Lung (tissue), 12 donors: ENCODE data around the gene MSX1. TPM values are rescaled to one million over a fixed set of nuclear protein-coding genes. Genes with fewer than 3 reads are reported as not detected.
A peak's percentile ranks its signal among the peaks of the same experiment; 100 is the strongest.

ENCODE experiments used
- ATAC-seq: fragments of 200-7000 bp; cut with Tn5 transposase; one replicate; pipeline ENCODE4 v1.9.1; 2020; ENCODE audit warnings: moderate number of reproducible peaks; ENCODE audit not compliant: insufficient read depth, low FRiP score
- DNase-seq, 3 donors: peaks; one replicate each; pipeline ENCODE4 v3.0.0-alpha.2; 2013 to 2017
- H3K27ac ChIP-seq, 2 donors: one replicate each; pipeline ENCODE4 v1.5.1; 2013; ENCODE audit warnings: mild to moderate bottlenecking in 2 of 2, moderate library complexity in 2 of 2, control low read depth in 1 of 2, inconsistent platforms in 1 of 2, low read depth in 1 of 2, low read length in 1 of 2
- H3K27me3 ChIP-seq, 3 donors: one replicate each; pipeline ENCODE4 v1.5.1; 2013; ENCODE audit warnings: low read length in 2 of 3; ENCODE audit not compliant: control insufficient read depth in 3 of 3, insufficient read depth in 3 of 3
- H3K36me3 ChIP-seq, 4 donors: one replicate each; pipeline ENCODE4 v1.5.1; 2013; ENCODE audit warnings: low read length in 4 of 4, mild to moderate bottlenecking in 1 of 4, moderate library complexity in 1 of 4; ENCODE audit not compliant: control insufficient read depth in 4 of 4, insufficient read depth in 4 of 4
- H3K4me1 ChIP-seq, 5 donors: one replicate each; pipeline ENCODE4 v1.5.1; 2013; ENCODE audit warnings: low read length in 5 of 5, mild to moderate bottlenecking in 2 of 5, moderate library complexity in 1 of 5; ENCODE audit not compliant: control insufficient read depth in 5 of 5, insufficient read depth in 5 of 5
- H3K4me3 ChIP-seq: one replicate; pipeline ENCODE4 v1.5.1; 2013; ENCODE audit warnings: mild to moderate bottlenecking, control low read depth, moderate library complexity
- H3K9ac ChIP-seq, 2 donors: one replicate each; pipeline ENCODE4 v1.5.1; 2013; ENCODE audit warnings: low read length in 2 of 2, control low read depth in 1 of 2; ENCODE audit not compliant: insufficient read depth in 1 of 2
- H3K9me3 ChIP-seq, 4 donors: one replicate each; pipeline ENCODE4 v1.5.1; 2013; ENCODE audit warnings: low read length in 3 of 4, mild to moderate bottlenecking in 1 of 4, moderate library complexity in 1 of 4; ENCODE audit not compliant: control insufficient read depth in 4 of 4, insufficient read depth in 3 of 4
- CTCF ChIP-seq: IDR thresholded peaks from 2 replicates; pipeline ENCODE4 v1.5.1; 2012; ENCODE audit warnings: mild to moderate bottlenecking; ENCODE audit errors: control extremely low read depth, extremely low read depth
- WGBS, 2 donors: extraction: QIAGEN DNeasy Blood & Tissue Kit; methylation state at CpG; one replicate each; pipeline ENCODE4 v1.1.7; 2013; 5-methylcytosine and 5-hydroxymethylcytosine counted together
- polyA plus RNA-seq, 2 donors: library from polyadenylated mRNA; stranded (reverse); fragments of 200-250 nt; gene quantifications; one replicate each; pipeline ENCODE4 v1.2.1, GENCODE V29; 2013
- total RNA-seq, 2 donors: library from RNA; depleted of rRNA in 1 of 2; stranded (reverse); fragments of >200 nt in 1 of 2; gene quantifications; one replicate each; pipeline ENCODE4 v1.2.1, GENCODE V29; 2014 to 2021
- donor health status: control.
- donor health status: control.
- donor health status: Bipolar disorder and iron deficiency.
- donor health status: healthy.
- donor health status: DM: yes; HTN: yes; CAD: no.

MSX1 gene
- total and polyA plus RNA-seq, 4 donors = 0.82 to 4.0 (median 2.8) TPM

- H3K27me3 ChIP-seq = peaks cover 12 to 85% (median 77%) of the 10 kb centered on the region in 3 donors
- H3K9me3 ChIP-seq = peaks cover 0 to 3% (median 0%) of the 10 kb centered on the region in 4 donors
- peaks cover 0 to 7% (median 0%) of the 10 kb centered on the region in 5 donors for H3K4me1 ChIP-seq
- H3K4me3 ChIP-seq = no peak overlapping the region
- no peaks in the 10 kb centered on the region for H3K36me3 ChIP-seq
- ATAC-seq = no peak
- WGBS, 2 donors = 21 to 23% methylated on average over 11 of the region's 11 CpGs
- TF ChIP-seq CTCF = no peak
- no peak for DNase-seq
- H3K27ac ChIP-seq = no peak overlapping the region
- no peak overlapping the region for H3K9ac ChIP-seq
Measured at GRCh38 chr4:4873203-4873602, 13.7 kb downstream of the MSX1 start.

GRCh38 chr4:4874254-4874653 lies 14.8 kb downstream of the MSX1 start:
- TF ChIP-seq CTCF = no peak
- DNase-seq (no peak), ATAC-seq (no peak)
- Histone ChIP-seq H3K9ac (no peak overlapping the region), H3K4me1 (peaks cover 0 to 7% (median 0%) of the 10 kb centered on the region in 5 donors), H3K27ac (no peak overlapping the region), H3K9me3 (peaks cover 0 to 3% (median 0%) of the 10 kb centered on the region in 4 donors), H3K4me3 (no peak overlapping the region), H3K27me3 (peaks cover 11 to 81% (median 70%) of the 10 kb centered on the region in 3 donors), H3K36me3 (no peaks in the 10 kb centered on the region)
- WGBS, 2 donors = 66 to 91% methylated on average over 2 of the region's 2 CpGs

- ATAC-seq = no peak
- Histone ChIP-seq H3K9ac (no peak overlapping the region), H3K4me3 (no peak overlapping the region), H3K27me3 (peaks cover 11 to 72% (median 66%) of the 10 kb centered on the region in 3 donors), H3K27ac (no peak overlapping the region), H3K4me1 (peaks cover 0 to 7% (median 0%) of the 10 kb centered on the region in 5 donors), H3K9me3 (peaks cover 0 to 3% (median 0%) of the 10 kb centered on the region in 4 donors), H3K36me3 (no peaks in the 10 kb centered on the region)
- no peak for TF ChIP-seq CTCF
- DNase-seq = peak in 1 of 3 donors; percentile 13
- WGBS, 2 donors = 15 to 41% methylated on average over 5 of the region's 5 CpGs
Measured at GRCh38 chr4:4875147-4875546, 15.7 kb downstream of the MSX1 start.

GRCh38 chr4:4875611-4876010 lies 16.1 kb downstream of the MSX1 start:
- 36 to 60% methylated on average over 5 of the region's 5 CpGs for WGBS, 2 donors
- Histone ChIP-seq H3K27ac (no peak overlapping the region), H3K27me3 (peaks cover 11 to 67% (median 61%) of the 10 kb centered on the region in 3 donors), H3K4me1 (peaks cover 0 to 7% (median 0%) of the 10 kb centered on the region in 5 donors), H3K9me3 (peaks cover 0 to 3% (median 0%) of the 10 kb centered on the region in 4 donors), H3K4me3 (no peak overlapping the region), H3K9ac (no peak overlapping the region), H3K36me3 (no peaks in the 10 kb centered on the region)
- ATAC-seq (no peak), DNase-seq (no peak)
- TF ChIP-seq CTCF = no peak
